ENCODE data around the gene MTMR3.

MTMR3 gene

DNA sequence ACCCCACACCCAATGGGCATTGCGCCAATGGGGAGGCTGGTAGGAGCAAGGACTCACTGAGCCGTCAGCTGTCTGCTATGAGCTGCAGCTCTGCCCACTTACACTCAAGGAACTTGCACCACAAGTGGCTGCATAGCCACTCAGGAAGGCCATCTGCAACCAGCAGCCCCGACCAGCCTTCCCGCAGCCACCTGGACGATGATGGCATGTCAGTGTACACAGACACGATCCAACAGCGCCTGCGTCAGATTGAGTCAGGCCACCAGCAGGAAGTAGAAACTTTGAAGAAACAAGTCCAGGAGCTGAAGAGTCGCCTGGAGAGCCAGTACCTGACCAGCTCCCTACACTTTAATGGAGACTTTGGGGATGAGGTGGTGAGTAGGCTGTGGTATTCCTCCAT lies 137.5 kb downstream of the MTMR3 start:
- no peak overlapping the region for H2AFZ ChIP-seq (ENCODE audit: low read depth, low read length)
- H3K36me3 ChIP-seq (ENCODE audit: insufficient read depth, low read length) = peaks cover 89% of the 10 kb centered on the region
- DNase-seq = no peak
- H3K27me3 ChIP-seq (ENCODE audit: insufficient read depth, low read length, poor library complexity) = no peaks in the 10 kb centered on the region
- ATAC-seq (ENCODE audit: insufficient read depth, low read depth) = no peak
- H3K4me2 ChIP-seq (ENCODE audit: insufficient read depth, low read length) = no peak overlapping the region
- H3K4me3 ChIP-seq (ENCODE audit: low read depth in 1 of 2, low read length in 2 of 2) = no peak overlapping the region
- H3K9me3 ChIP-seq (ENCODE audit: insufficient read depth, low read length, severe bottlenecking) = no peaks in the 10 kb centered on the region
- no peak overlapping the region for H3K27ac ChIP-seq (ENCODE audit: low read length)
- H3K4me1 ChIP-seq (ENCODE audit: insufficient read depth, low read length) = no peaks in the 10 kb centered on the region
- H3K79me2 ChIP-seq (ENCODE audit: insufficient read depth, low read length) = no peaks in the 10 kb centered on the region
- TF ChIP-seq EZH2 (IDR thresholded peaks at IDR 0.05; ENCODE audit: borderline replicate concordance, low read depth, low read length, severe bottlenecking) = no peak
- TF ChIP-seq, protein P1, sequence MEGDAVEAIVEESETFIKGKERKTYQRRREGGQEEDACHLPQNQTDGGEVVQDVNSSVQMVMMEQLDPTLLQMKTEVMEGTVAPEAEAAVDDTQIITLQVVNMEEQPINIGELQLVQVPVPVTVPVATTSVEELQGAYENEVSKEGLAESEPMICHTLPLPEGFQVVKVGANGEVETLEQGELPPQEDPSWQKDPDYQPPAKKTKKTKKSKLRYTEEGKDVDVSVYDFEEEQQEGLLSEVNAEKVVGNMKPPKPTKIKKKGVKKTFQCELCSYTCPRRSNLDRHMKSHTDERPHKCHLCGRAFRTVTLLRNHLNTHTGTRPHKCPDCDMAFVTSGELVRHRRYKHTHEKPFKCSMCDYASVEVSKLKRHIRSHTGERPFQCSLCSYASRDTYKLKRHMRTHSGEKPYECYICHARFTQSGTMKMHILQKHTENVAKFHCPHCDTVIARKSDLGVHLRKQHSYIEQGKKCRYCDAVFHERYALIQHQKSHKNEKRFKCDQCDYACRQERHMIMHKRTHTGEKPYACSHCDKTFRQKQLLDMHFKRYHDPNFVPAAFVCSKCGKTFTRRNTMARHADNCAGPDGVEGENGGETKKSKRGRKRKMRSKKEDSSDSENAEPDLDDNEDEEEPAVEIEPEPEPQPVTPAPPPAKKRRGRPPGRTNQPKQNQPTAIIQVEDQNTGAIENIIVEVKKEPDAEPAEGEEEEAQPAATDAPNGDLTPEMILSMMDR (IDR thresholded peaks at IDR 0.05; ENCODE audit: borderline replicate concordance, extremely low read depth, low read length, poor library complexity, severe bottlenecking) = no peak
- no peaks in the 10 kb centered on the region for H4K20me1 ChIP-seq (ENCODE audit: insufficient read depth, low read length)
- no peak overlapping the region for H3K9ac ChIP-seq (ENCODE audit: low read depth, low read length)

DNA sequence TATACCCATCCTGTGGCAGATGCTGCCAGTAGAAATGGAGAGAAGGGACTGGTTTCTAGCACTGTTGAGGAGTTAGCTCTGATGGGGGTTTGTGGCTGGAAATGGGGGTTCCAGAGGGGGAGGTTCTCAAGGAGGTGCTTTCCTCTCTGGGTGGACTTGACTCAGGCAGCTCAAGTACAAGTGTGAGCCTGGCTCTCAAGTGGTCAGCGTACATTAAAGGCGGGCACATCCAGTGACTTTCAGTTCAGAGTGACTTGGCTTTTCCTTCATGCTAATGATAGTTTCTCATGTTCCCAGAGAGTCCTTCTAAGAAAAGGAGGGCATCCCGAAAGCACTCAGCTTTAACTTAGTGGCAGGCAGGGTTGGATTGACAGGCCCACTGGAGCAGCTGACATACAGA lies 138.4 kb downstream of the MTMR3 start:
- H3K27me3 ChIP-seq (ENCODE audit: insufficient read depth, low read length, poor library complexity) = no peaks in the 10 kb centered on the region
- H3K4me2 ChIP-seq (ENCODE audit: insufficient read depth, low read length) = no peak overlapping the region
- no peaks in the 10 kb centered on the region for H3K79me2 ChIP-seq (ENCODE audit: insufficient read depth, low read length)
- H3K9me3 ChIP-seq (ENCODE audit: insufficient read depth, low read length, severe bottlenecking) = no peaks in the 10 kb centered on the region
- no peak overlapping the region for H3K9ac ChIP-seq (ENCODE audit: low read depth, low read length)
- TF ChIP-seq EZH2 (IDR thresholded peaks at IDR 0.05; ENCODE audit: borderline replicate concordance, low read depth, low read length, severe bottlenecking) = no peak
- TF ChIP-seq, protein P1 (IDR thresholded peaks at IDR 0.05; ENCODE audit: borderline replicate concordance, extremely low read depth, low read length, poor library complexity, severe bottlenecking) = no peak
- peaks cover 89% of the 10 kb centered on the region for H3K36me3 ChIP-seq (ENCODE audit: insufficient read depth, low read length)
- H3K4me3 ChIP-seq (ENCODE audit: low read depth in 1 of 2, low read length in 2 of 2) = no peak overlapping the region
- no peaks in the 10 kb centered on the region for H3K4me1 ChIP-seq (ENCODE audit: insufficient read depth, low read length)
- no peak for DNase-seq
- H4K20me1 ChIP-seq (ENCODE audit: insufficient read depth, low read length) = no peaks in the 10 kb centered on the region
- H2AFZ ChIP-seq (ENCODE audit: low read depth, low read length) = no peak overlapping the region
- H3K27ac ChIP-seq (ENCODE audit: low read length) = no peak overlapping the region
- no peak for ATAC-seq (ENCODE audit: insufficient read depth, low read depth)

DNA sequence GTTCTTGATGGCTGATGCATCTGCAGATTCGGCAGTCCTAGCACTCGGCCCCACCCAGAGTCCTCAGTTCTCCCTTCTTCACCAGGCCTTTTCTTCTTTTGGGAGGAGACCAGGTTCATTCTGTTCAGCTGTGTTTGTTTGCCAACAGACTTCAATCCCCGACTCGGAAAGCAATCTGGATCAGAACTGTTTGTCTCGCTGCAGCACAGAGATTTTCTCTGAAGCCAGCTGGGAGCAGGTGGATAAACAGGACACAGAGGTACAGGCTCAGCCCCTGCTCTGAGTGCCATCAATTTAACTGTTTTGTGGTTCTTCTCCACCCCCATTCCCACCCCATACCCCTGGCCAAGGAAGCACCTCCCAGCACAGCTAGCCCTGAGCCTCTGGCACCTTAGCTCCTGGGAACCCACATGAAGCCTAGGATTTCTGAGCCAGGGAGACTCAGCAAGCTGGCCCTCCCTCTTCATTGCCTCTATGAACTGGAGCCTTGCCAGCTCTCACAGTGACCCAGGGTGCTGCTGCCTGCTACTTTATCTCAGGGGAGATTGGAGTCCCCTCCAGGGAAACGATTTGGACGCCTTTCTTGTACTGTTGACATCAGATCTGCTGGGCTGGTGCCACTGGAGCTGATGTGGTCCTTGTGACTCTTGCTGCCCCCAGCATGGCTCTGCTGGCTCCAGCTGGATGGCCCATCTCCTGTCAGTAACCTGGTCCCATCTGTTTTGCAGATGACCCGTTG lies 139.1 kb downstream of the MTMR3 start:
- H3K4me2 ChIP-seq (ENCODE audit: insufficient read depth, low read length) = no peak overlapping the region
- TF ChIP-seq, protein P1 (IDR thresholded peaks at IDR 0.05; ENCODE audit: borderline replicate concordance, extremely low read depth, low read length, poor library complexity, severe bottlenecking) = no peak
- TF ChIP-seq EZH2 (IDR thresholded peaks at IDR 0.05; ENCODE audit: borderline replicate concordance, low read depth, low read length, severe bottlenecking) = no peak
- peaks cover 89% of the 10 kb centered on the region for H3K36me3 ChIP-seq (ENCODE audit: insufficient read depth, low read length)

More for the DNA sequence above, 139.1 kb downstream of the MTMR3 start:
- H3K4me3 ChIP-seq (ENCODE audit: low read depth in 1 of 2, low read length in 2 of 2) = no peak overlapping the region
- no peaks in the 10 kb centered on the region for H3K4me1 ChIP-seq (ENCODE audit: insufficient read depth, low read length)
- H3K27ac ChIP-seq (ENCODE audit: low read length) = no peak overlapping the region
- H2AFZ ChIP-seq (ENCODE audit: low read depth, low read length) = no peak overlapping the region
- H3K27me3 ChIP-seq (ENCODE audit: insufficient read depth, low read length, poor library complexity) = no peaks in the 10 kb centered on the region
- ATAC-seq (ENCODE audit: insufficient read depth, low read depth) (no peak), DNase-seq (no peak)
- H3K9ac ChIP-seq (ENCODE audit: low read depth, low read length) = no peak overlapping the region
- H3K79me2 ChIP-seq (ENCODE audit: insufficient read depth, low read length) = no peaks in the 10 kb centered on the region
- no peaks in the 10 kb centered on the region for H3K9me3 ChIP-seq (ENCODE audit: insufficient read depth, low read length, severe bottlenecking)
- H4K20me1 ChIP-seq (ENCODE audit: insufficient read depth, low read length) = no peaks in the 10 kb centered on the region
